Body of pancreas (tissue), 4 donors: ENCODE measurements around the gene LRFN3. TPM values are rescaled to one million over a fixed set of nuclear protein-coding genes. Genes with fewer than 3 reads are reported as not detected.

Source experiments
- ATAC-seq: fragments of 150-250 bp; one replicate; pipeline ENCODE4 v1.9.1; 2016
- DNase-seq, 4 donors: peaks; one replicate each; pipeline ENCODE4 v3.0.0-alpha.2; 2019
- H3K27ac ChIP-seq, 4 donors: fragments of 200-600 bp; sonication (generic); 1 replicate in 3 of 4; 2 replicates in 1 of 4; pipeline versions ENCODE4 v1.5.1 to v1.6.1; 2016 to 2019; ENCODE audit warnings: mild to moderate bottlenecking in 1 of 4, mixed read lengths in 1 of 4, moderate library complexity in 1 of 4
- H3K27me3 ChIP-seq, 2 donors: fragments of 200-600 bp; sonication (generic); one replicate each; pipeline ENCODE4 v1.6.0; 2016; ENCODE audit warnings: mild to moderate bottlenecking in 1 of 2
- H3K36me3 ChIP-seq, 2 donors: fragments of 200-600 bp; sonication (generic); replicated peaks in 1 of 2; 2 replicates each; pipeline ENCODE4 v1.5.1; 2016; ENCODE audit warnings: low read depth in 2 of 2; ENCODE audit not compliant: insufficient read depth in 1 of 2
- H3K4me1 ChIP-seq: fragments of 200-600 bp; sonication (generic); one replicate; pipeline ENCODE4 v1.6.0; 2016
- H3K4me3 ChIP-seq, 2 donors: fragments of 200-600 bp; sonication (generic); 1 replicate in 1 of 2; 2 replicates in 1 of 2; pipeline ENCODE4 v1.5.1; 2016 to 2019
- H3K9me3 ChIP-seq, 3 donors: fragments of 200-600 bp; sonication (generic); 1 replicate in 2 of 3; 2 replicates in 1 of 3; pipeline ENCODE4 v1.5.1; 2016
- CTCF ChIP-seq, 7 experiments: fragments of 450-650 bp in 4 of 7; fragments of 200-600 bp in 3 of 7; sonication (generic) in 3 of 7; IDR thresholded peaks; one replicate each; pipeline ENCODE4 v1.5.1; 2016 to 2019; ENCODE audit warnings: antibody characterized with exemption in 7 of 7
- POLR2A ChIP-seq, 3 donors: fragments of 450-650 bp; IDR thresholded peaks; one replicate each; pipeline ENCODE4 v1.6.1; 2016; ENCODE audit warnings: antibody characterized with exemption in 3 of 3, mild to moderate bottlenecking in 2 of 3
- WGBS, 2 donors: methylation state at CpG; one replicate each; pipeline ENCODE4 v1.1.5; 2017; 5-methylcytosine and 5-hydroxymethylcytosine counted together
- intact Hi-C: fragments of 100-400 bp; cut with DNase I; formaldehyde crosslinking; loops from one replicate; pipeline ENCODE4 v1.15.1; 2023
- total RNA-seq, 2 donors: library from RNA; depleted of rRNA; stranded (reverse); fragments of >200 nt; gene quantifications; one replicate each; pipeline ENCODE4 v1.1.0, GENCODE V29; 2016

LRFN3 gene
- total RNA-seq, 2 donors from 2014 or later, result 13.2 to 14.5 TPM

- TF ChIP-seq POLR2A (IDR thresholded peaks at IDR 0.05) (no peak), CTCF (IDR thresholded peaks at IDR 0.05) (no peak)
- H3K4me3 ChIP-seq, result no peak overlapping the region
- H3K9me3 ChIP-seq, result no peaks in the 10 kb centered on the region
- WGBS, 2 donors, result 80 to 86% methylated on average over 12 to 13 of the region's 13 CpGs
- intact Hi-C loops, result no loop called here
- DNase-seq, result no peak
- H3K27ac ChIP-seq, result peak overlapping the region in 1 of 4 donors; percentile 64
- no peaks in the 10 kb centered on the region for H3K27me3 ChIP-seq
- peaks cover 0 to 2% of the 10 kb centered on the region in 2 donors for H3K36me3 ChIP-seq
- peaks cover 18% of the 10 kb centered on the region for H3K4me1 ChIP-seq
- no peak for ATAC-seq
Observed at GRCh38 chr19:35897706-35898451, 38.3 kb upstream of the LRFN3 start.

- Histone ChIP-seq H3K27ac (peak overlapping the region; percentile 43 to 92 (median 72)), H3K27me3 (no peaks in the 10 kb centered on the region), H3K9me3 (no peaks in the 10 kb centered on the region), H3K4me3 (peak overlapping the region; percentile 26 to 56), H3K36me3 (peaks cover 0 to 2% of the 10 kb centered on the region in 2 donors), H3K4me1 (peaks cover 18% of the 10 kb centered on the region)
- DNase-seq (no peak), ATAC-seq (no peak)
- intact Hi-C loops, result no loop called here
- 10 to 11% methylated on average over 2 to 17 of the region's 17 CpGs for WGBS, 2 donors
- TF ChIP-seq CTCF (IDR thresholded peaks at IDR 0.05) (no peak), POLR2A (IDR thresholded peaks at IDR 0.05) (no peak)
Observed at GRCh38 chr19:35898499-35898809, 37.7 kb upstream of the LRFN3 start.

- H3K36me3 ChIP-seq, result peaks cover 0 to 2% of the 10 kb centered on the region in 2 donors
- no peaks in the 10 kb centered on the region for H3K27me3 ChIP-seq
- DNase-seq, result peak; percentile 80 to 87 (median 84)
- 0% methylated on average over 5 to 37 of the region's 43 CpGs for WGBS, 2 donors
- peak in 1 of 3 donors; percentile 21 for TF ChIP-seq POLR2A (IDR thresholded peaks at IDR 0.05)
- no peak for TF ChIP-seq CTCF (IDR thresholded peaks at IDR 0.05)
- intact Hi-C loops, result no loop called here
- peak; percentile 89 for ATAC-seq
- H3K4me1 ChIP-seq, result peaks cover 18% of the 10 kb centered on the region
- peak overlapping the region; percentile 59 to 92 (median 72) for H3K27ac ChIP-seq
- peak overlapping the region; percentile 26 to 56 for H3K4me3 ChIP-seq
- no peaks in the 10 kb centered on the region for H3K9me3 ChIP-seq
Observed at GRCh38 chr19:35899547-35900214, 36.5 kb upstream of the LRFN3 start.

GRCh38 chr19:35901055-35901644 is 35.0 kb upstream of the LRFN3 start:
- intact Hi-C loops, result no loop called here
- TF ChIP-seq POLR2A (IDR thresholded peaks at IDR 0.05) (no peak), CTCF (IDR thresholded peaks at IDR 0.05) (no peak)
- no peak for ATAC-seq
- no peak for DNase-seq
- no peaks in the 10 kb centered on the region for H3K27me3 ChIP-seq
- peak overlapping the region in 3 of 4 donors; percentile 64 to 92 (median 80) for H3K27ac ChIP-seq
- 69 to 73% methylated on average over 1 to 2 of the region's 2 CpGs for WGBS, 2 donors
- H3K4me3 ChIP-seq, result no peak overlapping the region
- no peaks in the 10 kb centered on the region for H3K36me3 ChIP-seq
- no peaks in the 10 kb centered on the region for H3K9me3 ChIP-seq
- peaks cover 18% of the 10 kb centered on the region for H3K4me1 ChIP-seq
